GM21423 (cell line): Measurements from ENCODE around the gene RFLNA.

Source experiments
- ATAC-seq: cut with Tn5 transposase; IDR thresholded peaks from one replicate; pipeline ENCODE4 v1.9.1; 2021; ENCODE audit warnings: mild to moderate bottlenecking, moderate library complexity; ENCODE audit not compliant: unreplicated experiment

Gene RFLNA

GRCh38 chr12:124354400-124354799, 59.5 kb downstream of the RFLNA start:
- no peak for ATAC-seq

GRCh38 chr12:124356221-124356620, 61.3 kb downstream of the RFLNA start:
- ATAC-seq = no peak

GRCh38 chr12:124357616-124358015, 62.7 kb downstream of the RFLNA start:
- no peak for ATAC-seq

GRCh38 chr12:124358572-124358971, 63.7 kb downstream of the RFLNA start:
- ATAC-seq = no peak

- ATAC-seq = no peak
Measured at GRCh38 chr12:124359671-124360581, 65.0 kb downstream of the RFLNA start.

GRCh38 chr12:124361074-124361970, 66.4 kb downstream of the RFLNA start:
- no peak for ATAC-seq

- ATAC-seq = no peak
Measured at GRCh38 chr12:124361996-124362395, 67.1 kb downstream of the RFLNA start.

- no peak for ATAC-seq
Measured at GRCh38 chr12:124363353-124363965, 68.6 kb downstream of the RFLNA start.

GRCh38 chr12:124364543-124364942, 69.7 kb downstream of the RFLNA start:
- ATAC-seq = no peak
